Upper lobe of left lung (tissue), 4 donors: ENCODE measurements around the gene STRADB.

Source experiments
- CTCF ChIP-seq, 6 experiments: fragments of 450-650 bp in 4 of 6; fragments of 200-600 bp in 2 of 6; sonication (generic) in 2 of 6; IDR thresholded peaks; one replicate each; pipeline ENCODE4 v1.5.1; 2016 to 2019; ENCODE audit warnings: antibody characterized with exemption in 6 of 6
- EP300 ChIP-seq, 4 donors: sonication (generic); formaldehyde crosslinking; IDR thresholded peaks; one replicate each; pipeline ENCODE4 v1.5.1; 2017; ENCODE audit warnings: antibody characterized with exemption in 4 of 4, control low read depth in 2 of 4
- POLR2A ChIP-seq, 4 donors: fragments of 450-650 bp; IDR thresholded peaks; one replicate each; pipeline ENCODE4 v1.5.1; 2016 to 2017; ENCODE audit warnings: antibody characterized with exemption in 4 of 4, mild to moderate bottlenecking in 2 of 4
- POLR2AphosphoS5 ChIP-seq, 2 donors: sonication (generic); formaldehyde crosslinking; IDR thresholded peaks; one replicate each; pipeline ENCODE4 v1.5.1; 2017; ENCODE audit warnings: antibody characterized with exemption in 2 of 2

- TF ChIP-seq CTCF (IDR thresholded peaks at IDR 0.05) (no peak), POLR2A (IDR thresholded peaks at IDR 0.05) (no peak), POLR2AphosphoS5 (IDR thresholded peaks at IDR 0.05) (no peak), EP300 (IDR thresholded peaks at IDR 0.05) (no peak)
Measured at GRCh38 chr2:201403880-201404279, 47.7 kb upstream of the STRADB start.
